RWPE1 (cell line): Measurements from ENCODE around the gene CNFN.
"Not testable (repeated sequence)": the region's sequence is repeated elsewhere in the genome, so short reads cannot be mapped to it uniquely, and the experiment has no call there.

Experiments used
- CTCF ChIA-PET: fragments of 350-600 bp; sonication (Branson Sonifier 250); formaldehyde crosslinking; extraction: SDS; loops from one replicate; lab custom pipeline; 2021; lab: Yijun Ruan, JAX
- POLR2A ChIA-PET: fragments of 400-600 bp; formaldehyde crosslinking; extraction: SDS; loops from one replicate; lab custom pipeline; 2020; ENCODE audit warnings: antibody characterized with exemption; ENCODE audit not compliant: low non-redundant PET; lab: Yijun Ruan, JAX
- DNase-seq: peaks from one replicate; pipeline ENCODE4 v3.0.0; 2012; ENCODE audit warnings: low spot score
- H3K27ac ChIP-seq: fragments of 450-650 bp; 2 replicates; pipeline ENCODE4 v1.5.1; 2017
- TF ChIP-seq, protein P1 (sequence below): fragments of 450-650 bp; conservative IDR thresholded peaks from 2 replicates; pipeline ENCODE4 v1.5.1; 2017; ENCODE audit warnings: low read depth, mild to moderate bottlenecking

The CNFN gene

DNA sequence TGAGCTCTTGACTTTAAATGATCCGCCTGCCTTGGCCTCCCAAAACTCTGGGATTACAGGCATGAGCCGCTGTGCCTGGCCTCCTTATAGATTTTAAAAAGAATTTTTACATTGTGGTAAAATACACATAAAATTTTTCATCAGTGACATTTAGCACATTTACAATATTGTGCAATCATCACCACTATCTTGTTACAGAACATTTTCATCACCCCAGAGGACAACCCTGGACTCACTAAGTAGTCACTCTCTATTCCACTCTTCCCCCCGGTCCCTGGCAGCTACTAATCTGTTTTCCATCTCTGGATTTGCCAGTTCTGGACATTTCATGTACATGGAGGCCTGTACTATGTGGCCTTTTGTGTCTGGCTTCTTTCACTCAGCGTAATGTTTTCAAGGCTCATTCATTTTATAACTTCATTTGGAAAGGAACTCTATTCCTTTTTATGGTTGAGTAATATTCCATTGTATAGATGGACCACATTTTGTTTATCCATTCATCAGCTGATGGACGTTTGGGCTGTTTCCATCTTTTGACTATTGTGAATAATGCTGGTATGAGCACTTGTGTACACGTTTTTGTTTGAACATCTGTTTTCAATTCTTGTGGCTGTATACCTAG, 44.8 kb downstream of the CNFN start:
- POLR2A ChIA-PET = no interaction called here
- DNase-seq = no peak
- TF ChIP-seq, protein P1, sequence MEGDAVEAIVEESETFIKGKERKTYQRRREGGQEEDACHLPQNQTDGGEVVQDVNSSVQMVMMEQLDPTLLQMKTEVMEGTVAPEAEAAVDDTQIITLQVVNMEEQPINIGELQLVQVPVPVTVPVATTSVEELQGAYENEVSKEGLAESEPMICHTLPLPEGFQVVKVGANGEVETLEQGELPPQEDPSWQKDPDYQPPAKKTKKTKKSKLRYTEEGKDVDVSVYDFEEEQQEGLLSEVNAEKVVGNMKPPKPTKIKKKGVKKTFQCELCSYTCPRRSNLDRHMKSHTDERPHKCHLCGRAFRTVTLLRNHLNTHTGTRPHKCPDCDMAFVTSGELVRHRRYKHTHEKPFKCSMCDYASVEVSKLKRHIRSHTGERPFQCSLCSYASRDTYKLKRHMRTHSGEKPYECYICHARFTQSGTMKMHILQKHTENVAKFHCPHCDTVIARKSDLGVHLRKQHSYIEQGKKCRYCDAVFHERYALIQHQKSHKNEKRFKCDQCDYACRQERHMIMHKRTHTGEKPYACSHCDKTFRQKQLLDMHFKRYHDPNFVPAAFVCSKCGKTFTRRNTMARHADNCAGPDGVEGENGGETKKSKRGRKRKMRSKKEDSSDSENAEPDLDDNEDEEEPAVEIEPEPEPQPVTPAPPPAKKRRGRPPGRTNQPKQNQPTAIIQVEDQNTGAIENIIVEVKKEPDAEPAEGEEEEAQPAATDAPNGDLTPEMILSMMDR = no peak
- no peak overlapping the region for H3K27ac ChIP-seq
- CTCF ChIA-PET = interaction anchor here (0.6 kb wide), 1 partner anchor 40 kb away, joined by 3 read pairs; no protein-coding TSS in a partner anchor

DNA sequence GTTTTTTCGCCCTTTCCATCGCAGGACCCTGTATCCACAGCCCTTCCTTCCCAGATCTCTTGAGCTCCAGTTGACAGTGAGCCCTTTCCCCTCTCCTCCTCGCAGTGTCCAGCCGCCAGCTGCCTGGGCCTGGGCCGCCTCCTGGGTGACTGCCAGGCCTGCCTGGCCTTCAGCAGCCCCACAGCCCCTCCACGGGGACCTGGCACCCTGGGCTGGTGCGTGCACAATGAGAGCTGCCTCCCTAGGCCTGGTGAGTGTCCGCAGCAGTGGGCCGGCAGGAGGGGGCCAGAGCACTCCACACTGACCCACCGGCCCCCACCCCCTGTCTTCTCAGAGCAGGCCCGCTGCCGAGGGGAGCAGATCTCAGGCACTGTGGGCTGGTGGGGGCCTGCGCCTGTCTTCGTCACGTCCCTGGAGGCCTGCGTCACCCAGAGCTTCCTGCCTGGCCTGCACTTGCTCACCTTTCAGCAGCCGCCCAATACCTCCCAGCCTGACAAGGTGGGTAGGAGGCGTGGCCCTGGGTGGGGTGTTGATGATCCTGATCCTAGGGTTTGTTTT, 45.7 kb downstream of the CNFN start:
- POLR2A ChIA-PET = no interaction called here
- no peak for DNase-seq
- TF ChIP-seq, protein P1 = no peak
- H3K27ac ChIP-seq = no peak overlapping the region; the same call in 1 of the 2 replicates
- CTCF ChIA-PET = interaction anchor here (0.6 kb wide), 1 partner anchor 18 kb away, joined by 3 read pairs; no protein-coding TSS in a partner anchor

DNA sequence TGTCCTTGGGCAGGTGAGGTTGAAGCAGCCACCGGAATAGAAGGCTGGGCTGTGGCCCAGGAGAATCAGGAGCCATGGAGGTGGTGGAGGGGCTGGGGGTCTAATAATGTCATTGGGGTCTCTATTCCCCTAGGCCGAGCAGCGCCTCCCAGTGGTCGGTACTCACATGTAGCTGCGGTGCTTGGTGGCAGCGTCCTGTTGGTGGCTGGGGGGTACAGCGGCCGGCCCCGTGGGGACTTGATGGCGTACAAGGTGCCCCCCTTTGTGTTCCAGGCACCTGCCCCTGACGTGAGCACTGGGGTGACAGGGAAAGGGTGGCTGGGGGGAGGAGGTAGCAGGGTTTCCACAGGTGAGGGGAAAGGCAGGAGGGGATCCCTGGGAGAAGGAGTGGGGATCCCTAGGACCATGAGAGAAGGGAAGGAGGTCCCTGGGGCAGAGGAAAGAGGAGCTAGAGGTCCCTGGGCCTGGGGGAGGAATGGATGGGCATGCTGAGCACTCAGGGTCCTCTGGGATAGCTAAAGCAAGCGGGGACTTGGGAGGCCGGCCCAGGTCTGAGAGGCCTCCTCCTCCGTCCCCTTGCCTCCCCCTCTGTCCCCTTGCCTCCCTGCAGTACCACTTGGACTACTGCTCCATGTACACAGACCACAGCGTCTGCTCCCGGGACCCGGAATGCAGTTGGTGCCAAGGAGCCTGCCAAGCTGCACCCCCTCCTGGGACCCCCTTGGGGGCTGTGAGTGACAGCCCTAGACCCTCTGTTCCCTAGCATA, 46.6 kb downstream of the CNFN start:
- POLR2A ChIA-PET = no interaction called here
- TF ChIP-seq, protein P1 = no peak
- DNase-seq = no peak
- H3K27ac ChIP-seq = no peak overlapping the region; the same call in 1 of the 2 replicates
- CTCF ChIA-PET = no interaction called here

DNA sequence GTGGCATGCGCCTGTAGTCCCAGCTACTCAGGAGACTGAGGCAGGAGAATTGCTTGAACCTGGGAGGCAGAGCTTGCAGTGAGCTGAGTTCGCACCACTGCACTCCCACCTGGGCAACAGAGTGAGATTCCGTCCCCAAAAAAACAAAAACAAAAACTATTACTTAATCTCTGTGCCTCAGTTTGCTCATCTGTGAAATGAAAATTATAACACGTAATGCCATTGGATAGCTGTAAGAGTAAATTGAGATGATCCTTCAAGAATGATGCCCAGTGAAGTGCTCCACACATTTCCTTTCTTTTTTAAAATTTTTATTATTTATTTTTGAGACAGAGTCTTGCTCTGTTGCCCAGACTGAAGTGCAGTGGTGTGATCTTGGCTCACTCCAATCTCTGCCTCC, 50.2 kb downstream of the CNFN start:
- DNase-seq, CTCF ChIA-PET, H3K27ac ChIP-seq, POLR2A ChIA-PET: not testable (repeated sequence)

DNA sequence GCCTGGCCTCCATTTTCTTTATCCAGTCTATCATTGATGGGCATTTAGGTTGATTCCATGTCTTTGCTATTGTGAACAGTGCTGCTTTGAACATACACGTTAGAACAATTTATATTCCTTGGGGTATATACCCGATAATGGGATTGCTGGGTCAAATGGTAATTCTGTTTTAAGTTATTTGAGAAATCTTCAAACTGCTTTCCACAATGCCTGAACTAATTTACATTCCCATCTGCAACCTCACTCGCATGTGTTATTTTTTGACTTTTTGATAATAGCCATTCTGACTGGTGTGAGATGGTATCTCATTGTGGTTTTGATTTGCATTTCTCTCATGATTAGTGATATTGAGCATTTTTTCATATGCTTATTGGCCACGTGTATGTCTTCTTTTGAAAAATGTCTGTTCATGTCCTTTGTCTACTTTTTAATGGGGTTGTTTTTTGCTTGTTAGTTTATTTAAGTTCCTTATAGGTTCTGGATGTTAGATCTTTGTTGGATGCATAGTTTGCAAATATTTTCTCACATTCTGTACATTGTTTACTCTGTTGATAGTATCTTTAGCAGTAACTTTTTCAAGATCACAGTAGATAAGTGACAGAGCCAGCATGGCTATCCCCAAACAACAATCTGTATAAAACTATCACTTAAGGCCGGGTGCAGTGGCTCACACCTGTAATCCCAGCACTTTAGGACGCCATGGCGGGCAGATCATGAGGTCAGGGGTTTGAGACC, 50.8 kb downstream of the CNFN start:
- POLR2A ChIA-PET, CTCF ChIA-PET, DNase-seq, H3K27ac ChIP-seq: not testable (repeated sequence)
